VCaP (cell line): ENCODE data around the gene PRR19.

Source experiments
- H3K27ac ChIP-seq: fragments of 450-650 bp; 2 replicates; pipeline ENCODE4 v1.5.1; 2017
- TF ChIP-seq, protein P1 (sequence below): fragments of 450-650 bp; conservative IDR thresholded peaks from 2 replicates; pipeline ENCODE4 v1.5.1; 2017; ENCODE audit warnings: mild to moderate bottlenecking, moderate library complexity

PRR19 gene

DNA sequence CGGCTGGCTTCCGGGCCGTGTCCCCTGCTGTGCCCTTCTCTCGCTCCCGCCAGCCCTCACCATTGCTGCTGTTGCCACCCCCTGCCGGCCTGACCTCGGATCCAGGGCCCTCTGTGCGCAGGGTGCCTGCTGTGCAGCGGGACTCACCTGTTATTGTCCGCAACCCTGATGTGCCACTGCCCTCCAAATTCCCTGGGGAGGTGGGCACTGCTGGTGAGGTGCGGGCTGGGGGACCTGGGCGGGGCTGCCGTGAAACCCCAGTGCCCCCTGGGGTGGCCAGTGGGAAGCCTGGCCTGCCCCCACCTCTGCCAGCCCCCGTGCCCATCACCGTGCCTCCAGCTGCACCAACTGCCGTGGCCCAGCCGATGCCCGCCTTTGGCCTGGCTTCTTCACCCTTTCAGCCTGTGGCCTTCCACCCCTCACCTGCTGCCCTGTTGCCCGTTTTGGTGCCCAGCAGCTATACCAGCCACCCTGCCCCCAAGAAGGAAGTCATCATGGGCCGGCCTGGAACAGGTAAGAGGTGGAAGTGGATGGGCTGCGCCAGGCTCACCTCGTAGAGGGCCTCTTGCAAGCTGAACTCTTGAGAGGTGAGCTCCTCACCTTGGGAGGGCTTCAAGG, 27.8 kb upstream of the PRR19 start:
- TF ChIP-seq, protein P1, sequence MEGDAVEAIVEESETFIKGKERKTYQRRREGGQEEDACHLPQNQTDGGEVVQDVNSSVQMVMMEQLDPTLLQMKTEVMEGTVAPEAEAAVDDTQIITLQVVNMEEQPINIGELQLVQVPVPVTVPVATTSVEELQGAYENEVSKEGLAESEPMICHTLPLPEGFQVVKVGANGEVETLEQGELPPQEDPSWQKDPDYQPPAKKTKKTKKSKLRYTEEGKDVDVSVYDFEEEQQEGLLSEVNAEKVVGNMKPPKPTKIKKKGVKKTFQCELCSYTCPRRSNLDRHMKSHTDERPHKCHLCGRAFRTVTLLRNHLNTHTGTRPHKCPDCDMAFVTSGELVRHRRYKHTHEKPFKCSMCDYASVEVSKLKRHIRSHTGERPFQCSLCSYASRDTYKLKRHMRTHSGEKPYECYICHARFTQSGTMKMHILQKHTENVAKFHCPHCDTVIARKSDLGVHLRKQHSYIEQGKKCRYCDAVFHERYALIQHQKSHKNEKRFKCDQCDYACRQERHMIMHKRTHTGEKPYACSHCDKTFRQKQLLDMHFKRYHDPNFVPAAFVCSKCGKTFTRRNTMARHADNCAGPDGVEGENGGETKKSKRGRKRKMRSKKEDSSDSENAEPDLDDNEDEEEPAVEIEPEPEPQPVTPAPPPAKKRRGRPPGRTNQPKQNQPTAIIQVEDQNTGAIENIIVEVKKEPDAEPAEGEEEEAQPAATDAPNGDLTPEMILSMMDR = no peak
- H3K27ac ChIP-seq = no peak overlapping the region

DNA sequence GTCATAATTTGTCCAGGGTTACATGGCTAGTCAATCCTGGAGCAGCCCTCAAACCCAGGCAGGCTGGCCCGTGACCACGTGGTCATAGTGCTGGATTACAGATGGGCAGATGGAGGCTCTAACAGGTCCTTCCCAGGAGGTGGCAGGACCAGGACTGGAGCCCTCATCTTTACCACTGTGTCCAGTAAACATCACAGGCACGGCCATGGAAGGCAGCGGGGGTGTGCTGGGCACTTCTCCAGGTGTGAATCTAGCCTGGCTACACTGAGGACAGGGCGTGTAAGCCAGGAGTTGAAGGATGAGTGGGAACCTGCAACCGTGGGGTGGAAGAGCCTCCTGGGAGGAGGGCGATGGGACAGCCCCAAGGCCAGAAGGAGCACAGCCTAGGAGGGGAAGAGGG, 26.8 kb upstream of the PRR19 start:
- TF ChIP-seq, protein P1 = no peak
- no peak overlapping the region for H3K27ac ChIP-seq

DNA sequence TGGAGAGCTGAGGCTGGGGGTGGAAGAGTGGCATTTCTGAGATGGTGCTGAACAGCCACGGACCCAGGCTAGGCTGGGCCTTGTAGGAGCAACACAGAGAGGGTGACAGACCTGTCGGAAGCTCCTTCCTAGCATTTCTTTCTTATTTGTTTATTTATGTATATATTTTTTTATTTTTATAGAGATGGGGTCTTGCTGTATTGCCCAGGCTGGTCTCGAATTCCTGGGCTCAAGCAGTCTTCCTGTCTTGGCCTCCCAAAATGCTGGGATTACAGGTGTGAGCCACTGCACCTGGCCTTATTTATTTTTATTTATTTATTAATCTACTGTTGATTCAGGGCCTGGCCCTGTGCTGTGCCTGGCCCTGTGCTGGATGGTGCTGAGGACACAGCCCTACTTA, 26.4 kb upstream of the PRR19 start:
- TF ChIP-seq, protein P1 = no peak

GRCh38 chr19:42276284-42276683, 25.6 kb upstream of the PRR19 start:
- TF ChIP-seq, protein P1 = no peak
- H3K27ac ChIP-seq = no peak overlapping the region

More for the DNA sequence above, 26.4 kb upstream of the PRR19 start:
- H3K27ac ChIP-seq = no peak overlapping the region

DNA sequence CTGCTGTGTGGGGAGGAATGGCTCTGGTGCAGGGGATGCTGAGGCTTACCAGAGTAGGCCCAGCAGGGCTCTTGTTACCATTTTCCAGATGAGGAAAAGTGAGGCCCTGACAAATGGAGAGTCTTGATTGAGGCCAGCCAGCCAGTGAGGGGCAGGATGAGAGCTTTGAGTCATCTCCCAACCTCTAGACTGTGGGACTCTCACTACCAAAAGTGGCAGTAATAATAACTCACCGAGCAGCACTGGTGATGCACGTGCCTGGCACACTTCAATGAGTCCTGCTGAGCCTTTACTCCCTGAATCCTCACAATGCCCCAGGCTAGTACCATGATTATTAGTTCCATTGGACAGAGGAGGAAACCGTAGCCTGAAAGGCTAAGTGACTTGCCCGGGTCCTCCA, 25.1 kb upstream of the PRR19 start:
- H3K27ac ChIP-seq = no peak overlapping the region
- TF ChIP-seq, protein P1 = no peak

GRCh38 chr19:42277821-42278451, 24.0 kb upstream of the PRR19 start:
- H3K27ac ChIP-seq = no peak overlapping the region; the same call in 1 of the 2 replicates
- TF ChIP-seq, protein P1 = no peak

DNA sequence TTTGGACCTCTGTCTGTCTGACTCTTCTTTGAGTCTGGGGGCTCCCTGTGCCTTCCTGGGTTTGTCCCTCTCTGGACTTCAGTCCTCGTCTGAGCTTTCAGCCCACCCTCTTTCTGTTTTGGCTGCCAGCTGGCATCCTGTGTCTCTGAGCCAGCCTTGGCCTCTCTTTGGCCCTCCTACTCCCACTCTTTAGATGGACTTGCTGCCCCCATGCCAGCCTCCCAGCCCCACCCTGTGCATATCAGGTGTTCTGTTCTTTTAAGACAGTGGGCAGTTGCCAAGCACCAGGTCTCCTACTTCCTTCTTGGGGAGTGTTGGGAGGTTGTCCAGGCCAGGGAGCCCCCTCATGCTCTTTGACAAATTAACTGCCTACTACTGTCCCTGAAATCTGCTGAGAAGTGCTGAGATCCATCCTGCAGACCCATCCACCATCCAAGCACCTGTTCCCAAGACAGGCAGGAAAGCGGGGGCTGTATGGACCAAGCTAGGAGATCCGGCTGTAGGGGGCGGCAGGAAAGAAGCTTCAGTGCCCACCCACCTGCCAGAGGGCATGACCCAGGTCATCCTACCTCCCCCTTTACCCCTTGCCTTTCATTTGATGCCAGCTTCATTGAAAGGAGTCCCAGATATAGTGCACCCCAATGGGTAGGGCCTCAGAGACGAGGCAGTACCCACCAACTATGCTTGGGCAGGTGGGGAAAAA, 23.3 kb upstream of the PRR19 start:
- TF ChIP-seq, protein P1 = no peak
- H3K27ac ChIP-seq = peak overlapping the region; percentile 87
